Fibroblast of lung (primary cell): ENCODE results near the gene HMGN1.

ENCODE experiments used
- CTCF ChIP-seq, 2 donors: IDR thresholded peaks in 1 of 2; conservative IDR thresholded peaks in 1 of 2; 1 replicate in 1 of 2; 2 replicates in 1 of 2; pipeline ENCODE4 v1.5.1; 2011 to 2012; ENCODE audit warnings: low read length in 2 of 2, control low read depth in 1 of 2, inconsistent platforms in 1 of 2, low read depth in 1 of 2, mild to moderate bottlenecking in 1 of 2
- EZH2 ChIP-seq: IDR thresholded peaks from 2 replicates; pipeline ENCODE4 v1.5.1; 2012; ENCODE audit warnings: low read length, control low read depth, mild to moderate bottlenecking; ENCODE audit errors: missing control alignments

- TF ChIP-seq CTCF (conservative IDR thresholded peaks at IDR 0.05 in 1 of 2, IDR thresholded peaks at IDR 0.05 in 1 of 2; ENCODE audit: low read depth in 1 of 2, low read length in 2 of 2) = no peak
- no peak for TF ChIP-seq EZH2
Measured at GRCh38 chr21:39316729-39317128, 32.2 kb downstream of the HMGN1 start.
